Activated naive CD8-positive, alpha-beta T cell treated with anti-CD3 and anti-CD28 coated beads, Interleukin-2, amount 50 U/mL, for 24 hours (primary cell): ENCODE measurements around the gene TAB3.
"Not testable (repeated sequence)": the region's sequence is repeated elsewhere in the genome, so short reads cannot be mapped to it uniquely, and the experiment has no call there.

Experiments
- ATAC-seq: fragments of 150-1000 bp; cut with Tn5 transposase; one replicate; pipeline ENCODE4 v1.10.0; 2021
- DNase-seq: peaks from one replicate; pipeline ENCODE4 v3.0.0; 2021
- H3K27ac Mint-ChIP-seq: one replicate; pipeline ENCODE4 v1.8.0; 2021; ENCODE audit warnings: mild to moderate bottlenecking, mixed read lengths
- H3K27me3 Mint-ChIP-seq: one replicate; pipeline ENCODE4 v1.8.0; 2021; ENCODE audit warnings: mixed read lengths
- H3K36me3 Mint-ChIP-seq: one replicate; pipeline ENCODE4 v1.8.0; 2021; ENCODE audit warnings: low read depth, mixed read lengths
- H3K4me1 Mint-ChIP-seq: one replicate; pipeline ENCODE4 v1.8.0; 2021; ENCODE audit warnings: mixed read lengths
- H3K4me3 Mint-ChIP-seq: one replicate; pipeline ENCODE4 v1.8.0; 2021; ENCODE audit warnings: mild to moderate bottlenecking, moderate library complexity, mixed read lengths
- H3K9me3 Mint-ChIP-seq: one replicate; pipeline ENCODE4 v1.8.0; 2021; ENCODE audit warnings: mixed read lengths

The TAB3 gene

GRCh38 chrX:30816079-30816478 lies 73.0 kb downstream of the TAB3 start:
- H3K27me3 Mint-ChIP-seq = no peaks in the 10 kb centered on the region
- H3K27ac Mint-ChIP-seq = no peak overlapping the region
- H3K36me3 Mint-ChIP-seq = no peaks in the 10 kb centered on the region
- no peak overlapping the region for H3K4me3 Mint-ChIP-seq
- H3K4me1 Mint-ChIP-seq = no peaks in the 10 kb centered on the region
- no peak for ATAC-seq
- H3K9me3 Mint-ChIP-seq = no peaks in the 10 kb centered on the region
- no peak for DNase-seq

- Mint-ChIP-seq H3K27ac (no peak overlapping the region), H3K36me3 (no peaks in the 10 kb centered on the region), H3K4me1 (no peaks in the 10 kb centered on the region), H3K9me3 (no peaks in the 10 kb centered on the region), H3K4me3 (no peak overlapping the region), H3K27me3 (no peaks in the 10 kb centered on the region)
- DNase-seq = no peak
- no peak for ATAC-seq
These were observed 74.1 kb downstream of the TAB3 start for GRCh38 chrX:30814978-30815377.

DNA sequence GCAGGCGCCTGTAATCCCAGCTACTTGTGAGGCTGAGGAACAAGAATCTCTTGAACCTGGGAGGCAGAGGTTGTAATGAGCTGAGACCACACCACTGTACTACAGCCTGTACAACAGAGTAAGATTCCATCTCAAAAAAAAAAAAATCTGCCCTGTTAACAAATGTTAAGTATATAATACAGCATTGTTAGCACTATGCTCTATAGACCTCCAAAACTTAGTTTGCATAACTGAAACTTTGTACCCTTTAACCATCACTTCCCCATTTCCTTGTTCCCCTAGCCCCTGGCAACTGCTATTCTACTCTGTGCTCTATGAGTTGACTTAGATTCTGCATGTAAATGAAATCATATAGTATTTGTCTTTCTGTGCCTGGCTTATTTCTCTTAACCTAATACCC lies 76.7 kb downstream of the TAB3 start:
- Mint-ChIP-seq H3K27me3 (no peaks in the 10 kb centered on the region), H3K4me3 (no peak overlapping the region), H3K36me3 (no peaks in the 10 kb centered on the region), H3K9me3 (no peaks in the 10 kb centered on the region), H3K27ac (no peak overlapping the region), H3K4me1 (no peaks in the 10 kb centered on the region)
- DNase-seq = no peak
- no peak for ATAC-seq

- Mint-ChIP-seq H3K27ac (no peak overlapping the region), H3K36me3 (no peaks in the 10 kb centered on the region), H3K27me3 (no peaks in the 10 kb centered on the region), H3K4me3 (no peak overlapping the region), H3K4me1 (no peaks in the 10 kb centered on the region), H3K9me3 (no peaks in the 10 kb centered on the region)
- no peak for DNase-seq
- ATAC-seq = no peak
These were observed 82.8 kb downstream of the TAB3 start for GRCh38 chrX:30806187-30806728.

GRCh38 chrX:30804462-30804861 lies 84.6 kb downstream of the TAB3 start:
- ATAC-seq = no peak
- H3K36me3 Mint-ChIP-seq = no peaks in the 10 kb centered on the region
- no peaks in the 10 kb centered on the region for H3K27me3 Mint-ChIP-seq
- H3K27ac Mint-ChIP-seq = no peak overlapping the region
- H3K4me3 Mint-ChIP-seq = no peak overlapping the region
- H3K4me1 Mint-ChIP-seq = no peaks in the 10 kb centered on the region
- H3K9me3 Mint-ChIP-seq = no peaks in the 10 kb centered on the region
- no peak for DNase-seq

DNA sequence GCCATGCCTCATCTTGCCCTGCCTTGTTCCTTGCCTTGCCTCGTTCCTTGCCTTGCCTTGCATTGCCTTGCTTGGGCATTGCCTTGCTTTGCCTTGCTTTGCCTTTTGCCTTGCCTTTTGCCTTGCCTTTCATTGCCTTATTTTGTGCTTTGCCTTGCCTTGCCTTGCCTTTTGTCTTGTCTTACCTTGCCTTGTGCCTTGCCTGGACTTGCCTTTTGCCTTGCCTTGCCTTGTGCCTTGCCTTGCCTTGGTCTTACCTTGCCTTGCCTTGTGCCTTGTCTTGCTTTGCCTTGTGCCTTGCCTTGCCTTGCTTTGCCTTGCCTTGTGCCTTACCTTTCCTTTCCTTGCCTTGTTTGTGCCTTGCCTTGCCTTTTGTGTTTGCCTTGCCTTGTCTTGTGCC lies 88.2 kb downstream of the TAB3 start:
- DNase-seq (no peak), ATAC-seq (no peak)
- no peak overlapping the region for H3K27ac Mint-ChIP-seq
- no peaks in the 10 kb centered on the region for H3K27me3 Mint-ChIP-seq
- H3K36me3 Mint-ChIP-seq = no peaks in the 10 kb centered on the region
- H3K4me3 Mint-ChIP-seq = no peak overlapping the region
- no peaks in the 10 kb centered on the region for H3K4me1 Mint-ChIP-seq
- H3K9me3 Mint-ChIP-seq = no peaks in the 10 kb centered on the region

- no peaks in the 10 kb centered on the region for H3K27me3 Mint-ChIP-seq
- DNase-seq = no peak
- H3K4me3 Mint-ChIP-seq = no peak overlapping the region
- no peaks in the 10 kb centered on the region for H3K4me1 Mint-ChIP-seq
- H3K9me3 Mint-ChIP-seq = no peaks in the 10 kb centered on the region
- ATAC-seq = no peak
- no peak overlapping the region for H3K27ac Mint-ChIP-seq
- H3K36me3 Mint-ChIP-seq = no peaks in the 10 kb centered on the region
These were observed 89.7 kb downstream of the TAB3 start for GRCh38 chrX:30799327-30799726.

DNA sequence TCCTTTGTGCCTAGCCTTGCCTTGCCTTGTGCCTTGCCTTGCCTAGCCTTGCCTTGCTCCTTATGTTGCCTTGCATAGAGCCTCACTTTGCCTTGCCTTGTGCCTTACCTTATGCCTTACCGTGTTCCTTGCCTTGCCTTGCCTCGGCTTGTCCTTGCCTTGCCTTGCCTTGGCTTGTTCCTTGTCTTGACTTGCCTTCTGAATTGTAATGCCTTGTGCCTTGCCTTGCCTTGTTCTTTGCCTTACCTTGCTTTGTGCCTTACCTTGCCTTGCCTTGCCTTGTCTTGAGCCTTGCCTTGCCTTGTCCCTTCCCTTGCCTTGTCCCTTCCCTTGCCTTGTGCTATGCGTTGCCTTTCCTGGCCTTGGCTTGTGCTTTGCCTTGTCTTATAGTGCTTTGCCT lies 90.2 kb downstream of the TAB3 start:
- Mint-ChIP-seq H3K27ac (no peak overlapping the region), H3K4me1 (no peaks in the 10 kb centered on the region), H3K27me3 (no peaks in the 10 kb centered on the region)

DNA sequence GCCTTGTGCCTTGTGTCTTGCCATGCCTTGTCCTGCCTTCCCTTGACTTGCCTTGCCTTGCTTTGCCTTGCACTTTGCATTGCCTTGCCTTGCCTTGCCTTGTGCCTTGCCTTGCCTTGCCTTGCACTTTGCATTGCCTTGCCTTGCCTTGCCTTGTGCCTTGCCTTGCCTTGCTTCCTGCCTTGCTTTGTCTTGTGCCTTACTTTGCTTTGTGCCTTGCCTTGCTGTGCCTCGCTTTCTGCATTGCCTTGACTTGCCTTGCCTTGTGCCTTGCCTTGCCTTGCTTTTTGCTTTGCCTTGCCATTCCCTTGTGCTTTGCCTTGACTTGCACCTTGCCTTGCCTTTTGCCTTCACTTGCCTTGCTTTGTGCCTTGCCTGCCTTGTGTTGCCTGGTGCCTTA lies 91.8 kb downstream of the TAB3 start:
- not testable (repeated sequence) for H3K9me3 Mint-ChIP-seq, H3K27me3 Mint-ChIP-seq, H3K4me1 Mint-ChIP-seq, H3K4me3 Mint-ChIP-seq, H3K36me3 Mint-ChIP-seq, H3K27ac Mint-ChIP-seq, DNase-seq, ATAC-seq

More for the DNA sequence above, 90.2 kb downstream of the TAB3 start:
- no peaks in the 10 kb centered on the region for H3K9me3 Mint-ChIP-seq
- no peak for DNase-seq
- H3K36me3 Mint-ChIP-seq = no peaks in the 10 kb centered on the region
- no peak for ATAC-seq
- no peak overlapping the region for H3K4me3 Mint-ChIP-seq

DNA sequence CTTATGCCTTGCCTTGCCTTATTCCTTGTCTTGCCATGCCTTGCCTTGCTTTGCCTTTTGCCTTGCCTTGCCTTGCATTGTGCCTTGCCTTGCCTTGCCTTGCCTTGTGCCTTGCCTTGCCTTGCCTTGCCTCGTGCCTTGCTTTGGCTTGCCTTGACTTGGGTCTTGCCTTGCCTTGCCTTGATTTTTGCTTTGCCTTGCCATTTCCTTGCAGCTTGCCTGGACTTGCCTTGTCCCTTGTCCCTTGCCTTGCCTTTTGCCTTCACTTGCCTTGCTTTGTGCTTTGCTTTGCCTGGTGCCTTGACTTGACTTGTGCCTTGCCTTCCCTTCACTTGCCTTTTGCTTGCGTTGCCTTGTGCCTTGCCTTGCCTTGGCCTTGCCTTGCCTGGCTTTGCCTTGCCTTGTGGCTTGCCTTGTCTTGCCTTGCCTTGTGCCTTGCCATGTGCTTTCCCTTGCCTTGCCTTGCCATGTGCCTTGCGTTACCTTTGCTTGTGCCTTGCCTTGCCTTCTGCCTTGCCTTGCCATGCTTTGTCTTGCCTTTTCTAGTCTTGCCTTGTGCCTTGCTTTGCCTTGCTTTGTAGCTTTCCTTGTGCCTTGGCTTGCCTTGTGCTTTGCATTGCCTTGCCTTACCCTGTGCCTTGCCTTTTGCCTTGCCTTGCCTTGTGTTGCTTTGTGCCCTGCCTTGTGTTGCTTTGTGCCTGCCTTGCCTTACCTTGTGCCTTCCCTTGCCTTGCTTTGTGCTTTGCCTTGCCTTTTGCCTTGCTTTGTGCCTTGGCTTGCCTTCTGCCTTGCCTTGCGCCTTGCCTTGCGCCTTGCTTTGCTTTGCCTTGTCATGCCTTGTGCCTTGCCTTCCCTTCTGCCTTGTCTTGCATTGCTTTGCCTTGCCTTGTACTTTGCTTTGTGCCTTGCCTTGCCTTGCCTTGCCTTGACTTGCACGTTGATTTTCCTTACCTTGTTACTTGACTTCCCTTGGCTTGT lies 92.8 kb downstream of the TAB3 start:
- DNase-seq (no peak), ATAC-seq (no peak)
- no peak overlapping the region for H3K27ac Mint-ChIP-seq
- H3K9me3 Mint-ChIP-seq = no peaks in the 10 kb centered on the region
- H3K27me3 Mint-ChIP-seq = no peaks in the 10 kb centered on the region
- no peaks in the 10 kb centered on the region for H3K36me3 Mint-ChIP-seq
- no peak overlapping the region for H3K4me3 Mint-ChIP-seq
- H3K4me1 Mint-ChIP-seq = no peaks in the 10 kb centered on the region

DNA sequence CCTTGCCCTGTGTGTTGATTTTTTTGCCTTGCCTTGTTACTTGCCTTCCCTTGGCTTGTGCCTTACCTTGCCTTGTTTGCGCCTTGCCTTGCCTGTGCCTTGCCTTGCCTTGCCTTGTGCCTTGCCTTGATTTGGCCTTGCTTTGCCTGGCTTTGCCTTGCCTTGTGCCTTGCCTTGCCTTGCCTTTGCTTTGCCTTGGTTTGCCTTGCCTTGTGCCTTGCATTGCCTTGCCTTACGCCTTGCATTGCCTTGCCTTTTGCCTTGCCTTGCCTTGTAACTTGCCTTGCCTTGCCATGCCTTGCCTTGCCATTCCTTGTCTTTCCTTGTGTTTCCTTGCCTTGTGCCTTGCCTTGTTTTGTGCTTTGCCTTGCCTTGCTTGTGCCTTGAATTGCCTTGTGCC lies 94.6 kb downstream of the TAB3 start:
- no peaks in the 10 kb centered on the region for H3K9me3 Mint-ChIP-seq
- no peak for DNase-seq
- no peaks in the 10 kb centered on the region for H3K27me3 Mint-ChIP-seq
- H3K36me3 Mint-ChIP-seq = no peaks in the 10 kb centered on the region
- H3K4me3 Mint-ChIP-seq = no peak overlapping the region
- no peak overlapping the region for H3K27ac Mint-ChIP-seq
- no peak for ATAC-seq
- H3K4me1 Mint-ChIP-seq = no peaks in the 10 kb centered on the region

GRCh38 chrX:30793767-30794103 lies 95.3 kb downstream of the TAB3 start:
- no peak overlapping the region for H3K4me3 Mint-ChIP-seq

GRCh38 chrX:30793075-30793766 lies 95.8 kb downstream of the TAB3 start:
- no peak overlapping the region for H3K27ac Mint-ChIP-seq
- H3K4me3 Mint-ChIP-seq = no peak overlapping the region
- no peak for ATAC-seq
- H3K4me1 Mint-ChIP-seq = no peaks in the 10 kb centered on the region
- H3K36me3 Mint-ChIP-seq = no peaks in the 10 kb centered on the region
- H3K27me3 Mint-ChIP-seq = no peaks in the 10 kb centered on the region
- H3K9me3 Mint-ChIP-seq = no peaks in the 10 kb centered on the region
- DNase-seq = no peak

More at GRCh38 chrX:30793767-30794103, 95.3 kb downstream of the TAB3 start:
- Mint-ChIP-seq H3K9me3 (no peaks in the 10 kb centered on the region), H3K4me1 (no peaks in the 10 kb centered on the region), H3K27me3 (no peaks in the 10 kb centered on the region), H3K36me3 (no peaks in the 10 kb centered on the region), H3K27ac (no peak overlapping the region)
- no peak for ATAC-seq
- DNase-seq = no peak

GRCh38 chrX:30791296-30792278 lies 97.5 kb downstream of the TAB3 start:
- H3K27ac Mint-ChIP-seq = no peak overlapping the region
- H3K9me3 Mint-ChIP-seq = no peaks in the 10 kb centered on the region
- ATAC-seq (no peak), DNase-seq (no peak)
- H3K36me3 Mint-ChIP-seq = no peaks in the 10 kb centered on the region
- H3K27me3 Mint-ChIP-seq = no peaks in the 10 kb centered on the region
- H3K4me3 Mint-ChIP-seq = no peak overlapping the region
- no peaks in the 10 kb centered on the region for H3K4me1 Mint-ChIP-seq
